ENCODE results near the gene USP9X. TPM values are rescaled to one million over a fixed set of nuclear protein-coding genes. Genes with fewer than 3 reads are reported as not detected.
A peak's percentile ranks its signal among the peaks of the same experiment; 100 is the strongest.
"Not testable (repeated sequence)": the region's sequence is repeated elsewhere in the genome, so short reads cannot be mapped to it uniquely, and the experiment has no call there.

The USP9X gene
- polyA plus RNA-seq, 3 donors from 2014 or later, result 7.4 to 30.7 (median 12.0) TPM

DNA sequence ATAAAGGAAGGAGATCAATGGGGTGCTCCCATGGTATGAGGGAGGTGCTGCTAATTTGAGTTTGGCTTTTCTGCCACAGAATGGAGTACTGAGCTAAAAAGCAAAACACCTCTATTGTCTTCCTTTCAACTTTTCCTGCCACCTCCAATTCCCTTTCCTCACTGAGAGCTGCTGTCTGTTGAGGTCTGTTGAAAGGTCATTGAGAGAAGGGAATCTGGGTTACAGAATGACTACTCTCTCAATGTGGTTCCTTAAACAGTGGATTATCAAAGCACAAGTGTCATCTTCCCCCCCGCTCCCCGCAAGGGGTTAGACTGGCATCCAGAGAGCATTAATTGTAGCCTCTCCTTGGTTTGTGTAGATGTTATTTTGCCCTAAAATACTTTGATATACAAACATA is 10.7 kb downstream of the USP9X start:
- H3K27me3 Mint-ChIP-seq (ENCODE audit: low read depth in 3 of 3), result peaks cover 0 to 7% (median 0%) of the 10 kb centered on the region in 3 donors
- peaks cover 69 to 100% of the 10 kb centered on the region in 2 donors for H3K4me1 Mint-ChIP-seq
- H3K36me3 Mint-ChIP-seq, result no peaks in the 10 kb centered on the region
- H3K27ac Mint-ChIP-seq, result peak overlapping the region in 2 of 6 donors; percentile 8 to 18
- no peak for DNase-seq
- H3K9me3 Mint-ChIP-seq, result no peaks in the 10 kb centered on the region
- peak overlapping the region in 4 of 5 donors; percentile 2 to 41 (median 12) for H3K4me3 Mint-ChIP-seq

DNA sequence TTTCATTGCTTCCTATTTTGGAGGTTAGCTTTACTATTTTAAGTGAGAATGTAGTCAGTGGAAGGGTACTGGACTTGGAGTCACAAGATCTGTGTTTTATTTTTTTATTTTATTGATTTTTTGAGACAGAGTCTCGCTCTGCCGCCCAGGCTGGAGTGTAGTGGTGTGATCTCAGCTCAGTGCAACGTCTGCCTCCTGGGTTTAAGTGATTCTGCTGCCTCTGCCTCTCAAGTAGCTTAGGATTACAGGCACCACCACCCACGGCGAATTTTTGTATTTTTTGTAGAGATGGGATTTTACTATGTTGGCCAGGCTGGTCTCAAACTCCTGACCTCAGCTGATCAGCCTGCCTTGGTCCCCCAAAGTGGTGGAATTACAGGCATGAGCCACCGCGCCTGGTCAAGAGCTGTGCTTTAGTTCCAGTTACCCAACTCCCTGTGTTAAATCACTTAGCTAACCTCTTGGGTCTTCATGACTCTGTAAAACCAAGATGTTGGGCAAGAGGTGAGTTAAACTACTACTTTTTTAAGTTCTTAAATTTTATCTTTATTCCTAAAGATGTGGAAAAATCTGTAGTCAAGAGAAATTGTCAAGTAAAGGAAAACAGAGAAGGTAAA is 11.2 kb downstream of the USP9X start:
- Mint-ChIP-seq H3K27me3 (ENCODE audit: low read depth in 3 of 3) (peaks cover 0 to 7% (median 0%) of the 10 kb centered on the region in 3 donors), H3K27ac (no peak overlapping the region), H3K4me3 (peak overlapping the region in 1 of 5 donors; percentile 7)

DNA sequence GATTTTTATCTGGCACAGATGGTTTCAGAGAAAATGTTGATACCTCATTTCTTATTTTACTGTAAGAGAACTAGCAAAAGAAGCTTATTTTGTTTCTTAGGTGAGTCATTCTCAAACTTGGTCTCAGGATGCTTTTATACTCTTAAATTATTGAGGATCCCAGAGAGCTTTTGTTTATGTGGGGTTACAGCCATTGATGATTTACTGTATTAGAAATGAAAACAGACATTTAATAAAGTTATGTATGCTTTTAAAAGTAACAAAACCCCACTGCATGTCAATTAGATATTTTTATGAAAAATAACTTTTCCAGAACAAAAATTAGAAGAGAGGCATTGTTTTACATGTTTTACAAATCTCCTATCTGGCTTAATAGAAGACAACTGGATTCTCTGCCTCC is 12.1 kb downstream of the USP9X start:
- peak overlapping the region in 1 of 6 donors; percentile 8 for H3K27ac Mint-ChIP-seq
- H3K4me1 Mint-ChIP-seq, result peaks cover 62 to 98% of the 10 kb centered on the region in 2 donors
- peaks cover 0 to 7% (median 0%) of the 10 kb centered on the region in 3 donors for H3K27me3 Mint-ChIP-seq (ENCODE audit: low read depth in 3 of 3)
- DNase-seq, result no peak
- H3K36me3 Mint-ChIP-seq, result no peaks in the 10 kb centered on the region
- peak overlapping the region in 1 of 5 donors; percentile 23 for H3K4me3 Mint-ChIP-seq
- H3K9me3 Mint-ChIP-seq, result no peaks in the 10 kb centered on the region

More for the DNA sequence above, 11.2 kb downstream of the USP9X start:
- peaks cover 65 to 98% of the 10 kb centered on the region in 2 donors for H3K4me1 Mint-ChIP-seq
- DNase-seq, result no peak
- H3K9me3 Mint-ChIP-seq, result no peaks in the 10 kb centered on the region
- no peaks in the 10 kb centered on the region for H3K36me3 Mint-ChIP-seq

DNA sequence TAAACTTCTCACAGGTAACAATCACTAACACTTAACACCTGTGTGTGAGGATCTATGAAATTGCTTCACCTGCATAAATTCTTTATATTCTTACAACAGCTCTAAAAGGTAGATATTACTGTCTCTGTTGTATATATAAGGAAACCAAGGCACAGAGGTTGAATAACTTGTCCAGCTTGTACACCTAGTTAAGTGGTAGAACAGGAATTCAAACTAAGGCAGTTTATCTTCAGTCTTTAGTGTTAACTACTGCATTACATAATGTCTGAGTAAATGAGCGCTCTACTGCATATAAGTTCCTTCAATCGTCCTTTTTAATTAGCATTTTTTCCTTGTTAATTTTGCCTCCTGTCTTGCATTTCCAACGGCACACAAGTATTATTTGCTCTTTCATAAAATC is 15.0 kb downstream of the USP9X start:
- no peaks in the 10 kb centered on the region for H3K9me3 Mint-ChIP-seq
- H3K36me3 Mint-ChIP-seq, result no peaks in the 10 kb centered on the region
- H3K4me3 Mint-ChIP-seq, result no peak overlapping the region
- H3K27me3 Mint-ChIP-seq (ENCODE audit: low read depth in 3 of 3), result peaks cover 0 to 5% (median 0%) of the 10 kb centered on the region in 3 donors
- H3K27ac Mint-ChIP-seq, result no peak overlapping the region
- peaks cover 59 to 92% of the 10 kb centered on the region in 2 donors for H3K4me1 Mint-ChIP-seq
- no peak for DNase-seq

DNA sequence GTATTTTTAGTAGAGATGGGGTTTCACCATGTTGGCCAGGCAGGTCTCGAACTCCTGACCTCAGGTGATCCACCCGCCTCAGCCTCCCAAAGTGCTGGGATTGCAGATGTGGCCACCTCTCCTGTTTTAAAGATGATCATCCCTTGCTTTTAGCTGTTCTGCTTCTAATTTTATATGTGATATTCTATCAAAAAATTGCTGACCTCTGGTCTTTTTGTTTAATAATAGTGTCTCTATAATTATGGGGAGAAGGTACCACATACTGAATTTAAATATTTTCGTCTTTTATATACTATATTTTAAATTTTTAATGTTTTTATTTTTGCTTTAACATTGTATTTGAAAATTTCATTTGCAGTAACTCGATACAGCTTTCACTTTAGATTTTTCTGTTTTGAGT is 15.6 kb downstream of the USP9X start:
- H3K4me1 Mint-ChIP-seq, result peaks cover 59 to 92% of the 10 kb centered on the region in 2 donors
- H3K27ac Mint-ChIP-seq, result no peak overlapping the region
- DNase-seq, result no peak
- H3K27me3 Mint-ChIP-seq (ENCODE audit: low read depth in 3 of 3), result peaks cover 0 to 7% (median 0%) of the 10 kb centered on the region in 3 donors
- no peak overlapping the region for H3K4me3 Mint-ChIP-seq
- H3K36me3 Mint-ChIP-seq, result no peaks in the 10 kb centered on the region
- H3K9me3 Mint-ChIP-seq, result no peaks in the 10 kb centered on the region

DNA sequence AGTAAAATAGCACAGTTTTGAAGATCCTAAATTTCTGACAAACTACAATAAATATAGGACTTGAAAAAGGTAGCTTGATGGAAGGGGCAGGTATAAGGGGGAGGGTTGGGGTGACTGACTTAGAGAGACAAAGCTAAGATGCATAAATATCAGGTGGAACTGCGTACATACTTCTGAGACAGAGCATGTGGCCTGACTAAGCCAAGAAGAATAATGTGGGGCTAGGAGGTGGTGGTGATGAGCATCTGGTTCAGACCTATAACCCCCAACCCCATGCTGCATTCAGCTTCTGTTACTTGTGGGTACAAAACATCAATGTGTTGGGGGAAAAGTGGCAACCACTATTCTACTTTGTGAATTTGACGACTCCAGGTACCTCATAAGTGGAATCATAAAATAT is 19.8 kb downstream of the USP9X start:
- H3K4me3 Mint-ChIP-seq, result no peak overlapping the region
- H3K4me1 Mint-ChIP-seq, result peaks cover 61 to 84% of the 10 kb centered on the region in 2 donors
- H3K27ac Mint-ChIP-seq, result peak overlapping the region in 1 of 6 donors; percentile 11
- peaks cover 0 to 4% (median 4%) of the 10 kb centered on the region in 3 donors for H3K36me3 Mint-ChIP-seq
- peaks cover 0 to 8% (median 0%) of the 10 kb centered on the region in 3 donors for H3K27me3 Mint-ChIP-seq (ENCODE audit: low read depth in 3 of 3)
- H3K9me3 Mint-ChIP-seq, result peaks cover 0 to 5% (median 0%) of the 10 kb centered on the region in 6 donors
- DNase-seq, result no peak

DNA sequence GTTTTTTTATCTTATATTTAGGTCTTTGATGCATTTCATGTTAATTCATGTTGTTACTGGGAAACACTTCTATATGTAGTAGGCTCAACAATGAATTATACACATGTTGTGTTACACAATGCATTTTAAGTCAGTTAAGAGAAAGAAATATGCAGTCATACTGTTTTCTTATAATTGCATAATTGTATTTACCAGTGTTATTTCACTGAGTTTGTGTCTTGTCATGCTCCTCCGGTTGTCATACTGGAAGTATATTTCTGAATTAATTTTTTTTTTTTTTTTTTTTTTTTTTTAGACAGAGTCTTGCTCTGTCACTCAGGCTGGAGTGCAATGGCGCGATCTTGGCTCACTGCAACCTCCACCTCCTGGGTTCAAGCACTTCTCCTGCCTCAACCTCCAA is 21.0 kb downstream of the USP9X start:
- H3K27me3 Mint-ChIP-seq (ENCODE audit: low read depth in 3 of 3); H3K9me3 Mint-ChIP-seq; H3K4me3 Mint-ChIP-seq; H3K36me3 Mint-ChIP-seq; H3K27ac Mint-ChIP-seq; DNase-seq: not testable (repeated sequence)
- H3K4me1 Mint-ChIP-seq, result peaks cover 69 to 85% of the 10 kb centered on the region in 2 donors

DNA sequence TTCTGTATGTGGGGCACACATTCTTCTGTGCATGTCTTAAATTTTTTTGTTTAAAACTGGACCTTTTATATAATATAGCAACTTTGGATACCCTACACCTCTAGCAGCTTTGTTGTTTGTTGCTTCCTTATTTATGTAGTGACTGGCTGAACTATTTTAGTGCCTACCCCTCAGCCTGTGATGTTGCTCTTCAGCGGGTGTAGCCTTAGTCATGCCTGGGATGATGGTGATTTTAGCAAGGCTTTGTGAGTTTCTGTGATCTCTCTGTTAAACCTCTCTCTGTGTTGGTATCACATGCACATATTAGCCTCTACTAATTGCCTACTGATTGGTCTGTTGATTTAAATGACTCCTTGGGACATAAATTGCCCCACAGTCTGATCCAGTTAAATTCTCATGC is 22.8 kb downstream of the USP9X start:
- Mint-ChIP-seq H3K36me3 (peaks cover 0 to 4% (median 4%) of the 10 kb centered on the region in 3 donors), H3K27me3 (ENCODE audit: low read depth in 3 of 3) (peaks cover 0 to 9% (median 0%) of the 10 kb centered on the region in 3 donors), H3K4me1 (peaks cover 75 to 86% of the 10 kb centered on the region in 2 donors), H3K4me3 (peak overlapping the region in 3 of 5 donors; percentile 7 to 36 (median 31)), H3K9me3 (peaks cover 0 to 5% (median 0%) of the 10 kb centered on the region in 6 donors), H3K27ac (peak overlapping the region in 3 of 6 donors; percentile 16 to 67 (median 56))
- DNase-seq, result no peak

DNA sequence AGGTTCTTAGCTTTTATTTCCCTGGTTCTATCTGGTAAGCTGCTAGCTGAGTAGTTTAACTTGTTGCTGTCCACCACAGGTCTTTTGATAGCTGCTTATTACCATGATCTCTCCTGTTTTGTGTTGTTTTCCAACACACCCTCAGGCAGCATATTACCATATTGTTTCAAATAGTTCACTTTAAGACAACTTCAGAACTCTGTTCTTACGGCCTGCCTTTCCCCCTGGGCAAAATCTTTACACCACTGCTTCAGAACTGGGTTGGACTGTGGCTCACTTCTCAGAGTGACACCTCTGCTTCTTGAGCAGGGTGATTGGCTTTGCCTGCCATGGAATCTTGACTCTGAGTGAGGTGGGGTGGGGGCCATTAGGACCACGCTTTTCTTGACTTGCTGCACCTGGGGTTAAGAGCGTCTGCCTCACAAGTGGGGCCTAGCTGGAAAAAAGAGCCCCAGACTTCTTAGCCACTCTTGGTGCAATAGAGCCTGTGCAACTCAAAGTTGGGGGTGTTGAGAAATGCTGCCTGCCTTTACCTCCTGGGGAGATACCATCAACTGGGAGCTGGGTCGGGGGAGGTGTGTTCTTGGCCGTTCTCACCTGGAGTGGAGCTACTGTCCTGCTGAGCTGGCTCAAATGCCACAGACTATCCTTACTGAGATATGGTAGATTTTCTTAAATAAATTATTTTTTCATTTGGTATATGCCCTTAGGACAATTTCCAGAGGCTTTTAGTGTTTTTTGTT is 23.4 kb downstream of the USP9X start:
- Mint-ChIP-seq H3K27me3 (ENCODE audit: low read depth in 3 of 3) (peaks cover 0 to 9% (median 0%) of the 10 kb centered on the region in 3 donors), H3K9me3 (peaks cover 0 to 5% (median 0%) of the 10 kb centered on the region in 6 donors), H3K4me1 (peaks cover 72 to 80% of the 10 kb centered on the region in 2 donors), H3K4me3 (peak overlapping the region in 4 of 5 donors; percentile 0 to 36 (median 19)), H3K36me3 (peaks cover 0 to 4% (median 4%) of the 10 kb centered on the region in 3 donors), H3K27ac (peak overlapping the region in 2 of 6 donors; percentile 56 to 67)
- DNase-seq, result no peak

DNA sequence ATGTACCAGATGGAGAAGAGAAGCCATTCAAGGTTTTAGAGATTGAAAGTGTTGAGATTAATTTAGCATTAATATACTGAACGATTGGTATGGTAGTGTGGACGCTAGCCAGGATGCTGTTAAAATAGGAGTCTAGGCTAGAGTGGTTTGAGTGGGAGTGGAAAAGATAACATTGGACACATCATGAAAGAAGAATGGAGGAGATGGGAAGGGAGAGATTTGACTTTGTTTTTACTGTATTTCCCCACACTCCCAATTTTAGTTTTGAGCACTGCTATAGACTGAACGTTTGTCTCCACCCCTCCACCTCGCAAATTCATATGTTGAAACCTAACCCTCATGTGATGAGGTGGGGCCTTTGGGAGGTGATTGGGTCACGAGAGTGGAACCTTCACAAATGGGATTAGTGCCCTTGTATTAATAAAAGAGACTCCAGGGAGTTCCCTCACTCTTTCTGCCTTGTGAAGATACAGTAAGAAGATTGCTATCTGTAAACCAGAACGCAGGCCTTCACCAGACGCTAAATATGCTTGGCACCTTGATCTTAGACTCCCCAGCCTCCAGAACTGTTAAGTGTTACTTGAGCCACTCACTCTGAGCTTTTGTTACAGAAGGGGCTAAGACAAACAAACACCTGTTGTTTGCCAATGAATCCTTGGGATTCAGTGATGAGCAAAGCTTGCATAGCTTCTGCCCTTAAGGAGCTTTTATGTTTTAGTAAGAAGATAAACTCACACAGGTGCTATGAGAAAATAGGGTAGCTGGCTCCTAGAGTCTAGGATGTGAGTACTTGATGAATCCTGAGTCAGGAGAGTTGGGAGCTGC is 25.8 kb downstream of the USP9X start:
- H3K4me3 Mint-ChIP-seq, result peak overlapping the region in 3 of 5 donors; percentile 12 to 48 (median 39)
- no peak for DNase-seq
- H3K9me3 Mint-ChIP-seq, result peaks cover 0 to 5% (median 0%) of the 10 kb centered on the region in 6 donors
- peaks cover 3 to 10% (median 4%) of the 10 kb centered on the region in 3 donors for H3K27me3 Mint-ChIP-seq (ENCODE audit: low read depth in 3 of 3)
- H3K36me3 Mint-ChIP-seq, result peaks cover 0 to 4% (median 4%) of the 10 kb centered on the region in 3 donors
- peaks cover 66 to 74% of the 10 kb centered on the region in 2 donors for H3K4me1 Mint-ChIP-seq
- H3K27ac Mint-ChIP-seq, result peak overlapping the region; percentile 47 to 86 (median 70)

DNA sequence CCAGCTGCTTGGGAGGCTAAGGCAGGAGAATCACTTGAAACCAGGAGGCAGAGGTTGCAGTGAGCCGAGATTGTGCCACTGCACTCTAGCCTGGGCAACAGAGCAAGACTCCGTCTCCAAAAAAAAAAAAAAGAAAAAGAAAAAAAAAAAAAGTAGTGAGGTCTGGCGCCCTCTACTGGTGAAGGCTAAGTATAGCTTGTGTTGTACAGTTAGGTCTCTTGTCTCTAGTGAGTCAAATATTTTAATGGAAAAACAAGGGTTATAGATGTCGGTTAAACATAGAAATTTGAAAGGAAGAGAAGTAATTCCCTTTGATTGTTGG is 29.8 kb downstream of the USP9X start:
- H3K27ac Mint-ChIP-seq, result peak overlapping the region in 2 of 6 donors; percentile 36 to 51
- not testable (repeated sequence) for H3K36me3 Mint-ChIP-seq; H3K4me3 Mint-ChIP-seq; H3K27me3 Mint-ChIP-seq (ENCODE audit: low read depth in 3 of 3); H3K9me3 Mint-ChIP-seq
- peak; percentile 50 to 62 (median 61) for DNase-seq
- H3K4me1 Mint-ChIP-seq, result peaks cover 65 to 80% of the 10 kb centered on the region in 2 donors

DNA sequence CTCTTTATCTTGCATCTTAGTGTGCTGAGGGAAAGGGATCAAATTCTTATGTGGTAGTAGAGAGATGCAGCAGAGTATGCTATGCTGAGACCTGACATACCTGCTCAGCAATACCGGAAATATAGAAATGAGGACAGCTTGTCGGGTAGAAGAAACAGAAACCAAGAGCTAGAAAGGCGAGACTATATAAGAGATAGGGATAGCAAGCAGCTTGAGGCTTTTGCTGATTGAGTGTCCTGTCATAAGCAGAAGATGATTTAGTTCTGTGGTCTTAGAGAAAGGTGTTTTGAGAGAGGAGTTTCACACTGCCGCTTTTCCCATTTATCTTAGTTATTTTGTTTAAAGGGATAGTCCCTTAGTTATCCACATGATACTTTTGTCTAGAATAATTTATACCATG is 31.7 kb downstream of the USP9X start:
- Mint-ChIP-seq H3K27ac (peak overlapping the region; percentile 45 to 73 (median 67)), H3K4me1 (peaks cover 61 to 78% of the 10 kb centered on the region in 2 donors), H3K9me3 (no peaks in the 10 kb centered on the region), H3K36me3 (no peaks in the 10 kb centered on the region), H3K27me3 (ENCODE audit: low read depth in 3 of 3) (peaks cover 4 to 14% (median 7%) of the 10 kb centered on the region in 3 donors), H3K4me3 (peak overlapping the region; percentile 0 to 66 (median 40))
- DNase-seq, result peak; percentile 18 to 36 (median 33)

DNA sequence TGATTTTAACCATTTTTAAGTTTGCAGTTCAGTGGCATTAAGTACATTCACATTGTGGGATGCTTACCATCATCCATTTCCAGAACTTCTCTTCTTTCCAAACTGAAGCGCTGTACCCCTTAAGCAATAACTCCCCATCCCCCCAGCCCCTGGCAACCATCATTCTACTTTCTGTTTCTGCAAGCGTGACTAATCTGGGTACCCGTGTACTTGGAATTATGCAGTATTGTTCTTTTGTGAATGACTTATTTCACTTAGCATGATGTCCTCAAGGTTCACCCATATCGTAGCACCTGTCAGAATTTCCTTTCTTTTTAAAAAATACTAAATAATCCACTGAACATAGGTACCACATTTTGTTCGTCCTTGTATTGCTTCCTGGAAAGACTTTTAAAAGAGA is 32.9 kb downstream of the USP9X start:
- Mint-ChIP-seq H3K4me3 (peak overlapping the region in 2 of 5 donors; percentile 33 to 65), H3K36me3 (no peaks in the 10 kb centered on the region), H3K4me1 (peaks cover 69 to 85% of the 10 kb centered on the region in 2 donors), H3K27ac (peak overlapping the region in 4 of 6 donors; percentile 12 to 69 (median 28)), H3K9me3 (peaks cover 0 to 1% (median 0%) of the 10 kb centered on the region in 6 donors), H3K27me3 (ENCODE audit: low read depth in 3 of 3) (peaks cover 4 to 14% (median 7%) of the 10 kb centered on the region in 3 donors)
- DNase-seq, result no peak

All from immature natural killer cell (primary cell).